ENCODE measurements around the gene SLC25A20.

SLC25A20 gene

DNA sequence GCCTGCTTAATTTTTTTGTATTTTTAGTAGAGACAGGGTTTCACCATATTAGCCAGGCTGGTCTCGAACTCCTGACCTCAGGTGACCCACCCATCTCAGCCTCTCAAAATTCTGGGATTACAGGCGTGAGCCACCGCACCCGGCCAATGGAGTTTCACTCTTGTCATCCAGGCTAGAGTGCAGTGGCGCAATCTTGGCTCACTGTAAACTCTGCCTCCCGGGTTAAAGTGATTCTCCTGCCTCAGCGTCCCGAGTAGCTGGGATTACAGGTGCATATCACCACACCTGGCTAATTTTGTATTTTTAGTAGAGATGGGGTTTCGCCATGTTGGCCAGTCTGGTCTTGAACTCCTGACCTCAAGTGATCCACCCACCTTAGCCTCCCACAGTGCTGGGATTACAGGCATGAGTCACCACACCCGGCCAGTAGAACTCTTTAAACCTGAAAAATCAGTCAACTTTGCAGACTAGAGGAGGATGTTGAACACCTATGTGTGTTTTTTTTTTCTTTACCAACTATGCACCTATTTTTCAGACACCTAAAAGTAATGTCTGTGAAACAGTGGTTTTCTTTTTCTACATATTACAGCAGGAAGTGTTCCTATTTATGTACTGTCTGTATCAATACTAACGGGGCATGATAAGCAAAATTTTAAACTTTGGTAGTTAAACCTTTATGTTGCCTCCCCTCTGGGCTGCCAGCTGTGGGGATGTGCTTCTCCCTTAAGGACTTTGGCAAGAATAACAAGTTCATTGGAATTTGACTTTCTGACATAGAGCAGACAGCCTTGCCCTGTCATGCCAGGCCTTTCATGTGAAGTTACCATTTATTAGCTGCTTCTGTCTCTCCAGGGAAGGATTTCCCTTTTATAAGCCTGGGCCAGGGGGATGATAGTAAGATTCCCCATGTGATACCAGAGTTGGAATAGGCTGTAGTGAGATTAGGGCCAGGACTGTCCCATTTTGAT is 28.0 kb upstream of the SLC25A20 start:
- peaks cover 53% of the 10 kb centered on the region for H4K20me1 ChIP-seq (ENCODE audit: insufficient read depth, low read length, poor library complexity, severe bottlenecking)

DNA sequence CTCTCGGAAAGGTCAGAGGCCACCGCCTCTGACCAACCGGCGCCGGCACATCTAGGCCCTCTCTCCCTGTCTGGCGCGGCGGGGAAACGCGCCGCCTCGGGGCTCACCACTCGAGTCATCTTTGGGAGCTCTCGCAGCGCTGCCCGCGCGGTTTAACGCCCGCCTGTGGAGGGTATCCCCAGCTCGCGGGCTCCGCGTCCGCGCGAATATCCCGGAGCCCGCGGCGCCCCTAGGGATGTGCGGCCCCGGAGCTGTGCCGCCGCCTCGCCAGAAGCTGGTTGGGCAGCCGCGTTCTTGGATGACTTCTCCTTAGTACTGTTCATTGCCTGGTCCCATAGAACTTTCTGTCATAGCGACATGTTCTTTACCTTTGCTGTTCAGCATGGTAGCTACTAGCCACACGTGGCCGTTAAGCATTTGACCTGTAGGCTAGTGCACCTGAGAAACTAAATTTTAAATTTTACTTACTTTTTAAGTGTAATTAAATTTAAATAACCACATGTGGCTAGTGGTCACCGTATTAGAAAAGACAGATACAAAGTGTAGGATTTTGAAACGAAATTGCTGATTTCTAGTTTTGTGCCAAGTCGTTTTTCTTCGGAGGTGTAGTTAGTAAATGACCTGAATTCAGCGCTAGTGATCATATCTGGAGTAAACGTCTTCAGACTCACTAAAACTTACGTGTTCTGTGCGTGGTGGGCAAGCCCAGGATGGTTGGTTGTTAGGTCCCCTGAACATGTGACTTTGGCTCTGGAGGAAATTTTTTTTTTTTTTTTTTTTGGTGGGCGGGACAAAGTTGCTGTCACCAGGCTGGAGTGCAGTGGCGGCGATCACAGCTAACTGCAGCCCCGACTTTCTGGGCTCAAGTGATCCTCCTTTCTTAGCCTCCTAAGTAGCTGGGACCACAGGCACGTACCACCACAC is 20.8 kb upstream of the SLC25A20 start:
- Histone ChIP-seq H3K9me3 (ENCODE audit: insufficient read depth, low read depth, low read length) (no peaks in the 10 kb centered on the region), H3F3A (ENCODE audit: low read depth) (0 out of 2 replicates have a peak, but pooled peaks cover 3% of the 10 kb centered on the region), H4K20me1 (ENCODE audit: insufficient read depth, low read length, poor library complexity, severe bottlenecking) (peaks cover 29% of the 10 kb centered on the region), H3K4me2 (ENCODE audit: low read depth, low read length, poor library complexity, severe bottlenecking) (peak overlapping the region; percentile 80), H3K36me3 (ENCODE audit: insufficient read depth, low read length) (no peaks in the 10 kb centered on the region), H2AFZ (ENCODE audit: low read length) (peak overlapping the region; percentile 98), H3K4me3 (ENCODE audit: low read length, poor library complexity, severe bottlenecking) (peak overlapping the region; percentile 89), H3K9ac (ENCODE audit: low read depth, low read length, poor library complexity, severe bottlenecking) (peak overlapping the region; percentile 79), H3K9me2 (replicated peaks; ENCODE audit: low read depth, low read length) (no peaks in the 10 kb centered on the region), H3K27me3 (ENCODE audit: insufficient read depth, low read length, poor library complexity, severe bottlenecking) (no peaks in the 10 kb centered on the region), H3K79me2 (ENCODE audit: insufficient read depth, low read length) (peaks cover 51% of the 10 kb centered on the region), H3K4me1 (ENCODE audit: insufficient read depth, low read length, poor library complexity, severe bottlenecking) (peaks cover 18% of the 10 kb centered on the region)
- TF ChIP-seq EZH2phosphoT487 (IDR thresholded peaks at IDR 0.05; ENCODE audit: borderline replicate concordance), result no peak
- TF ChIP-seq, protein P1, sequence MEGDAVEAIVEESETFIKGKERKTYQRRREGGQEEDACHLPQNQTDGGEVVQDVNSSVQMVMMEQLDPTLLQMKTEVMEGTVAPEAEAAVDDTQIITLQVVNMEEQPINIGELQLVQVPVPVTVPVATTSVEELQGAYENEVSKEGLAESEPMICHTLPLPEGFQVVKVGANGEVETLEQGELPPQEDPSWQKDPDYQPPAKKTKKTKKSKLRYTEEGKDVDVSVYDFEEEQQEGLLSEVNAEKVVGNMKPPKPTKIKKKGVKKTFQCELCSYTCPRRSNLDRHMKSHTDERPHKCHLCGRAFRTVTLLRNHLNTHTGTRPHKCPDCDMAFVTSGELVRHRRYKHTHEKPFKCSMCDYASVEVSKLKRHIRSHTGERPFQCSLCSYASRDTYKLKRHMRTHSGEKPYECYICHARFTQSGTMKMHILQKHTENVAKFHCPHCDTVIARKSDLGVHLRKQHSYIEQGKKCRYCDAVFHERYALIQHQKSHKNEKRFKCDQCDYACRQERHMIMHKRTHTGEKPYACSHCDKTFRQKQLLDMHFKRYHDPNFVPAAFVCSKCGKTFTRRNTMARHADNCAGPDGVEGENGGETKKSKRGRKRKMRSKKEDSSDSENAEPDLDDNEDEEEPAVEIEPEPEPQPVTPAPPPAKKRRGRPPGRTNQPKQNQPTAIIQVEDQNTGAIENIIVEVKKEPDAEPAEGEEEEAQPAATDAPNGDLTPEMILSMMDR (conservative IDR thresholded peaks at IDR 0.05; ENCODE audit: low read length), result 0 out of 2 replicates have a peak, but pooled peaks have one; percentile 11

More for the DNA sequence above, 28.0 kb upstream of the SLC25A20 start:
- peaks cover 39% of the 10 kb centered on the region for H3K4me1 ChIP-seq (ENCODE audit: insufficient read depth, low read length, poor library complexity, severe bottlenecking)
- no peaks in the 10 kb centered on the region for H3F3A ChIP-seq (ENCODE audit: low read depth)
- H3K4me2 ChIP-seq (ENCODE audit: low read depth, low read length, poor library complexity, severe bottlenecking), result peak overlapping the region; percentile 66
- peaks cover 80% of the 10 kb centered on the region for H3K79me2 ChIP-seq (ENCODE audit: insufficient read depth, low read length)
- H3K36me3 ChIP-seq (ENCODE audit: insufficient read depth, low read length), result peaks cover 22% of the 10 kb centered on the region; the same call in 1 of the 2 replicates
- H3K27me3 ChIP-seq (ENCODE audit: insufficient read depth, low read length, poor library complexity, severe bottlenecking), result no peaks in the 10 kb centered on the region
- no peaks in the 10 kb centered on the region for H3K9me2 ChIP-seq (replicated peaks; ENCODE audit: low read depth, low read length)
- no peak overlapping the region for H3K9ac ChIP-seq (ENCODE audit: low read depth, low read length, poor library complexity, severe bottlenecking)
- no peak overlapping the region for H3K4me3 ChIP-seq (ENCODE audit: low read length, poor library complexity, severe bottlenecking)
- H2AFZ ChIP-seq (ENCODE audit: low read length), result no peak overlapping the region
- H3K9me3 ChIP-seq (ENCODE audit: insufficient read depth, low read depth, low read length), result no peaks in the 10 kb centered on the region
- TF ChIP-seq, protein P1 (conservative IDR thresholded peaks at IDR 0.05; ENCODE audit: low read length), result no peak
- no peak for TF ChIP-seq EZH2phosphoT487 (IDR thresholded peaks at IDR 0.05; ENCODE audit: borderline replicate concordance)

DNA sequence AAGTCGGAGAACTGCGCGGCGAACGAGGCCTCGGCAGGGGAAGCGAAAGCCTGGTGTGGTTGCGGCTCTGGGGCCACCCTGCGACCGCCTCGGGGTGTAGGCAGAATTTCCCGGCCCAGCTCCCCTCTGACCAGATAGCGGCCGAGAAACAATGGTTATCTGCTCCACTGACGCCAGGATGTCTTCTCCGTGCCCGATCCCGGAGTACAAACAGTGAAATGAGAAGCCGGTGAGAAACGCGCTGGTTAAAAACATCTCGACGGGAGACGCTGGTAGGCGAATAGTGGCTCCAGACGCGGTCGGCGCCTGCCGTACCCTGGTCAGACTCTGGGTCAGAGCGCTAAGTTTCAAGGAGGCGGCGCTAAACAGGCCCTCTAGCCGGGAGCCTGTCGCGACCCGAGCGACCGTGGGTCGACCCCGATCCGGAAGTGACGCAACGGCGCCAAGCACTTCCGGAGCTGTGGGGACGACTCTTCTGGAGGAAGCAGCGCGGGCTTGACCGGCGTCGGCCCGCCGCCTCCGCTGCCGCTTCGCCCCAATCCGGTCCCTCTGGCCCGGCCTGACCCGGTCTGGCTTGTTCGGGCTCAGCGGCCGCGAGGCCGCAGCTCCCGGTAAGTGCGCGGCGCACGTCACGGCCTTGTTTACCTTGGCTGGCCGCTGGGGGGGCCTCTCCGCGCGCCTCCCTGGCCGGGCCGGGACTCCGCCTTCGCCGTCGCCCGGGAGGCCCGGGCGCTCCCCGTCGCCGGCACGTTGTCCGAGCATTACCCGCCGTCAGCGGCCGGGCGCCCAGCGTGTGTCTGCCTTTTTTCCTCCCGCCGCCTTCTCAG is 19.9 kb upstream of the SLC25A20 start, which contains the start of gene ARIH2:
Gene ARIH2 (plus strand): TSS at position 455 of the 827 bp plus-strand sequence. CDS start 8,717 bp downstream, outside the sequence.
- H3K4me3 ChIP-seq (ENCODE audit: low read length, poor library complexity, severe bottlenecking), result peak within 1 kb of the TSS; percentile 89
- no peaks in the 10 kb centered on the region for H3K9me3 ChIP-seq (ENCODE audit: insufficient read depth, low read depth, low read length)
- H3K36me3 ChIP-seq (ENCODE audit: insufficient read depth, low read length), result no peaks in the 10 kb centered on the region
- peak within 1 kb of the TSS; percentile 79 for H3K9ac ChIP-seq (ENCODE audit: low read depth, low read length, poor library complexity, severe bottlenecking)
- H3K9me2 ChIP-seq (replicated peaks; ENCODE audit: low read depth, low read length), result no peaks in the 10 kb centered on the region
- no peaks in the 10 kb centered on the region for H3K27me3 ChIP-seq (ENCODE audit: insufficient read depth, low read length, poor library complexity, severe bottlenecking)
- H4K20me1 ChIP-seq (ENCODE audit: insufficient read depth, low read length, poor library complexity, severe bottlenecking), result peaks cover 29% of the 10 kb centered on the region
- H2AFZ ChIP-seq (ENCODE audit: low read length), result peak within 1 kb of the TSS; percentile 98
- H3K4me2 ChIP-seq (ENCODE audit: low read depth, low read length, poor library complexity, severe bottlenecking), result peak within 1 kb of the TSS; percentile 80
- peaks cover 18% of the 10 kb centered on the region for H3K4me1 ChIP-seq (ENCODE audit: insufficient read depth, low read length, poor library complexity, severe bottlenecking)
- H3K79me2 ChIP-seq (ENCODE audit: insufficient read depth, low read length), result peaks cover 46% of the 10 kb centered on the region
- H3F3A ChIP-seq (ENCODE audit: low read depth), result 0 out of 2 replicates have a peak, but pooled peaks cover 3% of the 10 kb centered on the region
- TF ChIP-seq, protein P1 (conservative IDR thresholded peaks at IDR 0.05; ENCODE audit: low read length), result peak; percentile 14; the same call in 1 of the 2 replicates
- TF ChIP-seq EZH2phosphoT487 (IDR thresholded peaks at IDR 0.05; ENCODE audit: borderline replicate concordance), result no peak
